ENCODE results near the gene CRADD. TPM values are rescaled to one million over a fixed set of nuclear protein-coding genes. Genes with fewer than 3 reads are reported as not detected.

The CRADD gene
- total RNA-seq, 1 experiment from 2014 or later, result 10.1 TPM

- CTCF ChIA-PET, result no interaction called here
- Mint-ChIP-seq H3K27ac (ENCODE audit: unreplicated experiment) (no peak overlapping the region), H3K4me1 (ENCODE audit: low read depth, unreplicated experiment) (peaks cover 8% of the 10 kb centered on the region)
Observed at GRCh38 chr12:93722179-93722578, 45.0 kb downstream of the CRADD start.

GRCh38 chr12:93722835-93723567, 45.8 kb downstream of the CRADD start:
- DNase-seq, result peak; percentile 59
- no peak for TF ChIP-seq CTCF (IDR thresholded peaks at IDR 0.05; ENCODE audit: unreplicated experiment)
- Mint-ChIP-seq H3K27me3 (ENCODE audit: unreplicated experiment) (no peaks in the 10 kb centered on the region), H3K9me3 (ENCODE audit: low read depth, unreplicated experiment) (peaks cover 9% of the 10 kb centered on the region), H3K36me3 (ENCODE audit: insufficient read depth, unreplicated experiment) (no peaks in the 10 kb centered on the region), H3K27ac (ENCODE audit: unreplicated experiment) (no peak overlapping the region), H3K4me3 (ENCODE audit: low read depth, unreplicated experiment) (no peak overlapping the region), H3K4me1 (ENCODE audit: low read depth, unreplicated experiment) (peaks cover 8% of the 10 kb centered on the region)
- CTCF ChIA-PET, result interaction anchor here (0.9 kb wide), 1 partner anchor 11 kb away, joined by 3 read pairs; no protein-coding TSS in a partner anchor
- intact Hi-C loops (cut with micrococcal nuclease; ENCODE audit: unreplicated experiment), result no loop called here
- no TSS peak for BruUV-seq (replicated peaks)

More at GRCh38 chr12:93722179-93722578, 45.0 kb downstream of the CRADD start:
- Mint-ChIP-seq H3K36me3 (ENCODE audit: insufficient read depth, unreplicated experiment) (no peaks in the 10 kb centered on the region), H3K9me3 (ENCODE audit: low read depth, unreplicated experiment) (peaks cover 12% of the 10 kb centered on the region), H3K27me3 (ENCODE audit: unreplicated experiment) (no peaks in the 10 kb centered on the region), H3K4me3 (ENCODE audit: low read depth, unreplicated experiment) (no peak overlapping the region)
- TF ChIP-seq CTCF (IDR thresholded peaks at IDR 0.05; ENCODE audit: unreplicated experiment), result no peak
- BruUV-seq (replicated peaks), result no TSS peak
- intact Hi-C loops (cut with micrococcal nuclease; ENCODE audit: unreplicated experiment), result no loop called here
- DNase-seq, result no peak

DNA sequence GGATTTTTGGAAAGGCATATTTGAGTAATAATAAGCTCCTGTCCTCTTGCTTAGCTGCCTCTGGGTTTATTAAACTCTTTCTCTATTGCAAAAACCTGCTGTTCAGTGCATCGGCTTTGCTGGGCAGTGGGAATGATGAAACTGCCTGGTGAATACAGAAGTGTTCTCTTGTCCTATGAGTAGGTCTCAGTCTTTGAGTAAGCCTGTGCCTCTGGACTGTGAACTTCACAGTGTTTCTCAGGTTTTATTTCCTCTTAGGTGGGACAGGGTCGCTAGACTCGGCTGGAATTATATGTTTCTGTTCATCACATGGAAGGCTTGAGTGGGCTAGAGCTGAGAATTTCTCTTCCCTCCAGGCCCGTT, 46.4 kb downstream of the CRADD start:
- intact Hi-C loops (cut with micrococcal nuclease; ENCODE audit: unreplicated experiment), result no loop called here
- Mint-ChIP-seq H3K4me1 (ENCODE audit: low read depth, unreplicated experiment) (peaks cover 8% of the 10 kb centered on the region), H3K4me3 (ENCODE audit: low read depth, unreplicated experiment) (no peak overlapping the region), H3K36me3 (ENCODE audit: insufficient read depth, unreplicated experiment) (no peaks in the 10 kb centered on the region), H3K27me3 (ENCODE audit: unreplicated experiment) (no peaks in the 10 kb centered on the region), H3K9me3 (ENCODE audit: low read depth, unreplicated experiment) (peaks cover 9% of the 10 kb centered on the region), H3K27ac (ENCODE audit: unreplicated experiment) (no peak overlapping the region)
- CTCF ChIA-PET, result interaction anchor here (0.9 kb wide), 1 partner anchor 11 kb away, joined by 3 read pairs; no protein-coding TSS in a partner anchor
- no peak for DNase-seq
- BruUV-seq (replicated peaks), result no TSS peak
- TF ChIP-seq CTCF (IDR thresholded peaks at IDR 0.05; ENCODE audit: unreplicated experiment), result no peak

- BruUV-seq (replicated peaks), result no TSS peak
- CTCF ChIA-PET, result no interaction called here
Observed at GRCh38 chr12:93725531-93725930, 48.4 kb downstream of the CRADD start.

More at GRCh38 chr12:93725531-93725930, 48.4 kb downstream of the CRADD start:
- Mint-ChIP-seq H3K9me3 (ENCODE audit: low read depth, unreplicated experiment) (peaks cover 8% of the 10 kb centered on the region), H3K27ac (ENCODE audit: unreplicated experiment) (no peak overlapping the region), H3K36me3 (ENCODE audit: insufficient read depth, unreplicated experiment) (no peaks in the 10 kb centered on the region), H3K4me1 (ENCODE audit: low read depth, unreplicated experiment) (peaks cover 8% of the 10 kb centered on the region), H3K4me3 (ENCODE audit: low read depth, unreplicated experiment) (no peak overlapping the region), H3K27me3 (ENCODE audit: unreplicated experiment) (no peaks in the 10 kb centered on the region)
- no peak for DNase-seq
- TF ChIP-seq CTCF (IDR thresholded peaks at IDR 0.05; ENCODE audit: unreplicated experiment), result no peak
- intact Hi-C loops (cut with micrococcal nuclease; ENCODE audit: unreplicated experiment), result no loop called here
